Adipose tissue (tissue), 3 donors: ENCODE data around the gene DPPA4. TPM values are rescaled to one million over a fixed set of nuclear protein-coding genes. Genes with fewer than 3 reads are reported as not detected.
"Not testable (repeated sequence)": the region's sequence is repeated elsewhere in the genome, so short reads cannot be mapped to it uniquely, and the experiment has no call there.

ENCODE experiments used
- H3K27ac ChIP-seq: one replicate; pipeline ENCODE4 v1.5.1; 2013; ENCODE audit warnings: low read depth, low read length
- WGBS, 3 donors: extraction: QIAGEN DNeasy Blood & Tissue Kit; methylation state at CpG; one replicate each; pipeline ENCODE4 v1.1.7; 2013; 5-methylcytosine and 5-hydroxymethylcytosine counted together
- polyA plus RNA-seq, 3 donors: library from polyadenylated mRNA; stranded (reverse); fragments of 200-250 nt; gene quantifications; one replicate each; pipeline ENCODE4 v1.2.3, GENCODE V29; 2013
- donor health status: healthy with polysubstance abuse.
- donor health status: Bipolar disorder and iron deficiency.
- donor health status: healthy.

DPPA4 gene
- not detected for polyA plus RNA-seq

GRCh38 chr3:109337393-109337792 lies at the start of gene DPPA4:
TSS of gene DPPA4 (minus strand) at chr3:109337546. CDS start at chr3:109337517, 29 bp downstream.
- 46 to 59% (median 51%) methylated on average over 5 of the region's 5 CpGs for WGBS, 3 donors
- no peak within 1 kb of the TSS for H3K27ac ChIP-seq

GRCh38 chr3:109385442-109386318 lies 48.3 kb upstream of the DPPA4 start:
- WGBS, 3 donors: 57 to 75% (median 74%) methylated on average over 7 of the region's 7 CpGs
- H3K27ac ChIP-seq: no peak overlapping the region

- no peak overlapping the region for H3K27ac ChIP-seq
- WGBS, 3 donors: 64 to 83% (median 73%) methylated on average over 1 of the region's 1 CpG
These were observed 46.8 kb upstream of the DPPA4 start for GRCh38 chr3:109384164-109384563.

- no peak overlapping the region for H3K27ac ChIP-seq
- 33 to 50% (median 37%) methylated on average over 7 of the region's 7 CpGs for WGBS, 3 donors
These were observed 45.2 kb upstream of the DPPA4 start for GRCh38 chr3:109382588-109382987.

- WGBS, 3 donors: 84 to 93% (median 91%) methylated on average over 3 of the region's 3 CpGs
- H3K27ac ChIP-seq: no peak overlapping the region
These were observed 38.6 kb upstream of the DPPA4 start for GRCh38 chr3:109375975-109376374.

GRCh38 chr3:109374434-109374833 lies 37.1 kb upstream of the DPPA4 start:
- not testable (repeated sequence) for H3K27ac ChIP-seq
- whole genome bisulfite sequencing, 3 donors: 82 to 93% (median 90%) methylated on average over 4 of the region's 4 CpGs

- H3K27ac ChIP-seq: no peak overlapping the region
- 69 to 75% (median 74%) methylated on average over 2 of the region's 2 CpGs for WGBS, 3 donors
These were observed 36.6 kb upstream of the DPPA4 start for GRCh38 chr3:109373933-109374332.

GRCh38 chr3:109372639-109373038 lies 35.3 kb upstream of the DPPA4 start:
- no peak overlapping the region for H3K27ac ChIP-seq

GRCh38 chr3:109369510-109369909 lies 32.2 kb upstream of the DPPA4 start:
- no peak overlapping the region for H3K27ac ChIP-seq
- 60 to 76% (median 63%) methylated on average over 2 of the region's 2 CpGs for WGBS, 3 donors

- whole genome bisulfite sequencing, 3 donors: 79 to 86% (median 83%) methylated on average over 6 of the region's 6 CpGs
- H3K27ac ChIP-seq: no peak overlapping the region
These were observed 26.7 kb upstream of the DPPA4 start for GRCh38 chr3:109364088-109364487.

- no peak overlapping the region for H3K27ac ChIP-seq
These were observed 26.3 kb upstream of the DPPA4 start for GRCh38 chr3:109363634-109364033.

- H3K27ac ChIP-seq: no peak overlapping the region
- 52 to 90% (median 87%) methylated on average over 4 of the region's 4 CpGs for WGBS, 3 donors
These were observed 25.5 kb upstream of the DPPA4 start for GRCh38 chr3:109362823-109363222.

GRCh38 chr3:109358809-109359208 lies 21.5 kb upstream of the DPPA4 start:
- not testable (repeated sequence) for H3K27ac ChIP-seq
- 79 to 86% (median 85%) methylated on average over 2 of the region's 2 CpGs for WGBS, 3 donors

- 62 to 86% (median 79%) methylated on average over 3 of the region's 3 CpGs for WGBS, 3 donors
These were observed 19.3 kb upstream of the DPPA4 start for GRCh38 chr3:109356442-109357155.

GRCh38 chr3:109355625-109356441 lies 18.5 kb upstream of the DPPA4 start:
- 52 to 64% (median 59%) methylated on average over 8 of the region's 8 CpGs for WGBS, 3 donors
- H3K27ac ChIP-seq: no peak overlapping the region

More at GRCh38 chr3:109356442-109357155, 19.3 kb upstream of the DPPA4 start:
- H3K27ac ChIP-seq: no peak overlapping the region

- WGBS, 3 donors: 40 to 57% (median 49%) methylated on average over 2 of the region's 2 CpGs
- no peak overlapping the region for H3K27ac ChIP-seq
These were observed 15.7 kb upstream of the DPPA4 start for GRCh38 chr3:109353057-109353456.

GRCh38 chr3:109351231-109351630 lies 13.9 kb upstream of the DPPA4 start:
- H3K27ac ChIP-seq: no peak overlapping the region

GRCh38 chr3:109346770-109347295 lies 9.5 kb upstream of the DPPA4 start:
- WGBS, 3 donors: 64 to 89% (median 85%) methylated on average over 3 of the region's 3 CpGs
- H3K27ac ChIP-seq: no peak overlapping the region

GRCh38 chr3:109346099-109346498 lies 8.8 kb upstream of the DPPA4 start:
- 43 to 73% (median 59%) methylated on average over 4 of the region's 4 CpGs for whole genome bisulfite sequencing, 3 donors
- H3K27ac ChIP-seq: no peak overlapping the region
